Astrocyte (in vitro differentiated cells and primary cell): ENCODE measurements around the gene HOXD13. TPM values are rescaled to one million over a fixed set of nuclear protein-coding genes. Genes with fewer than 3 reads are reported as not detected.
A peak's percentile ranks its signal among the peaks of the same experiment; 100 is the strongest.

Experiments used
- DNase-seq: peaks from one replicate; pipeline ENCODE4 v3.0.0-alpha.2; 2010; ENCODE audit warnings: low read depth
- FAIRE-seq: peaks from 2 replicates; lab custom pipeline; 2011; peaks lifted over from hg19 to GRCh38; lab: Jason Lieb, UNC
- H2AFZ ChIP-seq: 2 replicates; pipeline ENCODE4 v1.6.0; 2012; ENCODE audit warnings: low read depth, low read length, inconsistent platforms
- H3K27ac ChIP-seq: 2 replicates; pipeline ENCODE4 v1.5.1; 2011; ENCODE audit warnings: low read depth, low read length, inconsistent platforms
- H3K27me3 ChIP-seq: 2 replicates; pipeline ENCODE4 v1.6.0; 2011; ENCODE audit warnings: low read length, inconsistent platforms; ENCODE audit not compliant: insufficient read depth
- H3K36me3 ChIP-seq: 2 replicates; pipeline ENCODE4 v1.5.1; 2011; ENCODE audit warnings: low read length, inconsistent platforms; ENCODE audit not compliant: insufficient read depth
- H3K4me1 ChIP-seq: 2 replicates; pipeline ENCODE4 v1.5.1; 2011; ENCODE audit warnings: low read length, inconsistent platforms; ENCODE audit not compliant: insufficient read depth
- H3K4me2 ChIP-seq: 2 replicates; pipeline ENCODE4 v1.6.0; 2012; ENCODE audit warnings: low read length, inconsistent platforms
- H3K4me3 ChIP-seq: 2 replicates; pipeline ENCODE4 v1.5.1; 2011; ENCODE audit warnings: low read depth, mild to moderate bottlenecking, low read length, inconsistent platforms; ENCODE audit not compliant: insufficient read depth
- H3K79me2 ChIP-seq: 2 replicates; pipeline ENCODE4 v1.6.0; 2012; ENCODE audit warnings: mild to moderate bottlenecking, low read length, inconsistent platforms; ENCODE audit not compliant: insufficient read depth
- H3K9ac ChIP-seq: 2 replicates; pipeline ENCODE4 v1.6.0; 2012; ENCODE audit warnings: mild to moderate bottlenecking, low read length, inconsistent platforms
- H3K9me3 ChIP-seq: 2 replicates; pipeline ENCODE4 v1.5.1; 2012; ENCODE audit warnings: low read depth, mild to moderate bottlenecking, low read length, inconsistent platforms; ENCODE audit not compliant: insufficient read depth
- H4K20me1 ChIP-seq: 2 replicates; pipeline ENCODE4 v1.6.0; 2012; ENCODE audit warnings: low read length, inconsistent platforms; ENCODE audit not compliant: insufficient read depth
- H3K27ac Mint-ChIP-seq: one replicate; pipeline ENCODE4 v1.8.0; 2021; ENCODE audit warnings: mild to moderate bottlenecking, mixed read lengths; ENCODE audit not compliant: unreplicated experiment
- H3K27me3 Mint-ChIP-seq: one replicate; pipeline ENCODE4 v1.8.0; 2021; ENCODE audit warnings: low read depth, mixed read lengths; ENCODE audit not compliant: unreplicated experiment
- H3K36me3 Mint-ChIP-seq: one replicate; pipeline ENCODE4 v1.8.0; 2021; ENCODE audit warnings: low read depth, mixed read lengths; ENCODE audit not compliant: unreplicated experiment
- H3K4me1 Mint-ChIP-seq: one replicate; pipeline ENCODE4 v1.8.0; 2021; ENCODE audit warnings: low read depth, mixed read lengths; ENCODE audit not compliant: unreplicated experiment
- H3K4me3 Mint-ChIP-seq: one replicate; pipeline ENCODE4 v1.8.0; 2021; ENCODE audit warnings: mild to moderate bottlenecking, moderate library complexity, mixed read lengths; ENCODE audit not compliant: unreplicated experiment
- H3K9me3 Mint-ChIP-seq: one replicate; pipeline ENCODE4 v1.8.0; 2021; ENCODE audit warnings: mild to moderate bottlenecking, mixed read lengths; ENCODE audit not compliant: unreplicated experiment
- CTCF ChIP-seq: IDR thresholded peaks from 2 replicates; pipeline ENCODE4 v1.5.1; 2011; ENCODE audit warnings: low read depth, mild to moderate bottlenecking, inconsistent platforms, low read length, moderate library complexity; ENCODE audit not compliant: insufficient read depth
- EZH2 ChIP-seq: IDR thresholded peaks from 2 replicates; pipeline ENCODE4 v1.6.1; 2012; ENCODE audit warnings: mild to moderate bottlenecking, low read length, inconsistent platforms; ENCODE audit not compliant: insufficient read depth
- total RNA-seq: library from RNA; stranded (reverse); gene quantifications from 2 replicates; pipeline ENCODE4 v1.2.1, GENCODE V29; 2021

Gene HOXD13
- total RNA-seq, 1 donor from 2014 or later: not detected

GRCh38 chr2:176088048-176088936 is 4.2 kb upstream of the HOXD13 start:
- Histone ChIP-seq H3K4me2 (peak overlapping the region; percentile 76), H2AFZ (peak overlapping the region; percentile 75), H3K4me3 (peak overlapping the region; percentile 21), H3K79me2 (no peaks in the 10 kb centered on the region), H4K20me1 (peaks cover 12% of the 10 kb centered on the region), H3K9me3 (peaks cover 3% of the 10 kb centered on the region), H3K4me1 (no peaks in the 10 kb centered on the region), H3K27ac (no peak overlapping the region), H3K9ac (no peak overlapping the region), H3K27me3 (peaks cover 94% of the 10 kb centered on the region), H3K36me3 (no peaks in the 10 kb centered on the region)
- Mint-ChIP-seq H3K27me3 (peaks cover 90% of the 10 kb centered on the region), H3K4me3 (peak overlapping the region; percentile 85), H3K9me3 (peaks cover 39% of the 10 kb centered on the region), H3K36me3 (peaks cover 2% of the 10 kb centered on the region), H3K4me1 (no peaks in the 10 kb centered on the region), H3K27ac (no peak overlapping the region)
- DNase-seq: no peak
- no peak for FAIRE-seq
- TF ChIP-seq CTCF (peak; percentile 44), EZH2 (peak; percentile 86)

- Mint-ChIP-seq H3K4me1 (no peaks in the 10 kb centered on the region), H3K36me3 (peaks cover 5% of the 10 kb centered on the region), H3K27me3 (peaks cover 90% of the 10 kb centered on the region), H3K4me3 (no peak overlapping the region), H3K27ac (no peak overlapping the region), H3K9me3 (peaks cover 39% of the 10 kb centered on the region)
- H3K4me2 ChIP-seq: no peak overlapping the region
- no peak overlapping the region for H3K4me3 ChIP-seq
- DNase-seq: no peak
- no peak overlapping the region for H3K9ac ChIP-seq
- no peak for TF ChIP-seq EZH2
- no peak for TF ChIP-seq CTCF
- peaks cover 12% of the 10 kb centered on the region for H4K20me1 ChIP-seq
- H3K79me2 ChIP-seq: no peaks in the 10 kb centered on the region
- no peak overlapping the region for H3K27ac ChIP-seq
- H3K9me3 ChIP-seq: peaks cover 3% of the 10 kb centered on the region
- FAIRE-seq: no peak
- no peaks in the 10 kb centered on the region for H3K36me3 ChIP-seq
- H3K4me1 ChIP-seq: no peaks in the 10 kb centered on the region
- no peak overlapping the region for H2AFZ ChIP-seq
- H3K27me3 ChIP-seq: peaks cover 94% of the 10 kb centered on the region
Observed at GRCh38 chr2:176088937-176089842, 3.3 kb upstream of the HOXD13 start.
